HEK293T (cell line): Measurements from ENCODE around the gene ZNF638.

Source experiments
- BHLHE40 ChIP-seq: fragments of 450-650 bp; IDR thresholded peaks from 2 replicates; pipeline ENCODE4 v1.6.1; 2016; ENCODE audit warnings: mild to moderate bottlenecking, moderate library complexity, borderline replicate concordance
- FOXK2 ChIP-seq: fragments of 450-650 bp; IDR thresholded peaks from 2 replicates; pipeline ENCODE4 v1.6.1; 2016; ENCODE audit warnings: mild to moderate bottlenecking
- FOXM1 ChIP-seq: fragments of 450-650 bp; IDR thresholded peaks from 2 replicates; pipeline ENCODE4 v1.6.1; 2017; ENCODE audit warnings: mild to moderate bottlenecking, borderline replicate concordance
- L3MBTL2 ChIP-seq: fragments of 450-650 bp; conservative IDR thresholded peaks from 2 replicates; pipeline ENCODE4 v1.6.1; 2016; ENCODE audit warnings: mild to moderate bottlenecking
- NFRKB ChIP-seq: fragments of 450-650 bp; IDR thresholded peaks from 2 replicates; pipeline ENCODE4 v1.6.1; 2016; ENCODE audit warnings: mild to moderate bottlenecking, moderate library complexity
- SP1 ChIP-seq: fragments of 450-650 bp; IDR thresholded peaks from 2 replicates; pipeline ENCODE4 v1.6.1; 2017
- TARDBP ChIP-seq: fragments of 450-650 bp; IDR thresholded peaks from 2 replicates; pipeline ENCODE4 v1.6.1; 2016
- ZNF384 ChIP-seq: fragments of 450-650 bp; IDR thresholded peaks from 2 replicates; pipeline ENCODE4 v1.6.1; 2016

- TF ChIP-seq ZNF384, result no peak
- no peak for TF ChIP-seq FOXK2
- no peak for TF ChIP-seq L3MBTL2
- TF ChIP-seq BHLHE40, result no peak
- no peak for TF ChIP-seq FOXM1
- no peak for TF ChIP-seq SP1
- no peak for TF ChIP-seq NFRKB
- TF ChIP-seq TARDBP, result no peak
Observed at GRCh38 chr2:71281950-71282349, 49.6 kb upstream of the ZNF638 start.
